OCI-LY7 (cell line): ENCODE results near the gene RANBP6.

Source experiments
- CTCF ChIP-seq: fragments of 200-600 bp; sonication (generic); conservative IDR thresholded peaks from 2 replicates; pipeline ENCODE4 v1.5.1; 2014; ENCODE audit warnings: mild to moderate bottlenecking, antibody characterized with exemption, low read length, moderate library complexity, mixed read lengths
- EZH2phosphoT487 ChIP-seq: fragments of 200-600 bp; sonication (generic); IDR thresholded peaks from 2 replicates; pipeline ENCODE4 v1.6.1; 2018; ENCODE audit warnings: low read depth, borderline replicate concordance, mild to moderate bottlenecking, mixed run types, antibody characterized with exemption, low read length, moderate library complexity, mixed read lengths

- TF ChIP-seq CTCF (no peak), EZH2phosphoT487 (no peak)
These were observed 40.2 kb upstream of the RANBP6 start for GRCh38 chr9:6055666-6056065.
